HG03108 (cell line): ENCODE data around the gene ZSCAN20.

ENCODE experiments used
- ATAC-seq: cut with Tn5 transposase; IDR thresholded peaks from one replicate; pipeline ENCODE4 v1.9.1; 2021; ENCODE audit warnings: moderate library complexity; ENCODE audit not compliant: unreplicated experiment

ZSCAN20 gene

DNA sequence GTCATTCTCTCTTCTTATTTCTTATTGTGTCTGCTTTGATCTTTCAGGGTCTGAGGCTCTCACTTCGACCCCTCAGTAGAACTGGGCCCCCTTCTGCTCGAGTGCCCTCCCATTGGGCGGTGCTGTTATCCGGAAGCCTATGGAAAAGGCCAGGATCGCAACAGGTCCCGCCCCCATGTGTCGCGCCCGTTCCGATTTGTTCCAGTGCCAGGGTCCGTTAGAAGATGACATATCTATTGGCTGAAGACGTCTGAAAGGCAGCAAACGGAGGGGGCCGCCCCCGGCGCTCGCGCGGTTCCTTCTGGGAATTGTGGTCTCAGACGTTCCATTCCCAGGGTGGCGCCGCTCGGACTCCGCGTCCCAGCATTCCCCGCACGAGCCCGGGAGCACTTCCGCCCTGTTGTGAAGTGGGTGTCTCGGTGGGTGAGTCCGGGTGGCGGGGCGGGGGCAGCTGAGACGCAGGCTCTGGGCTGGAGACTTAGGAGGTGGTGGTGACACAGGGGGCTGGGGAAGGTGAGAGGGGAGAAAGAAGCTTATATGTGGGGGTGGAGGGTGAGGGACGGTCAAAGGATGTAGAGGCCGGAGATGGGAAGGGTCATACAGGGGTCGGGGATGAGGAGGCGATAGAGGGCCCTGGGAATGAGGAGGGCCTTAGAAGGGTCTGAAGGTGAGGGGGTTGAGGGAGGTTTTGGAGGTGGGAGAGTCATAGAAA is at the start of gene ZSCAN20:
Gene ZSCAN20 (plus strand): TSS at position 377 of the 712 bp plus-strand sequence. CDS start 6,644 bp downstream, outside the sequence.
- ATAC-seq = peak; percentile 81

DNA sequence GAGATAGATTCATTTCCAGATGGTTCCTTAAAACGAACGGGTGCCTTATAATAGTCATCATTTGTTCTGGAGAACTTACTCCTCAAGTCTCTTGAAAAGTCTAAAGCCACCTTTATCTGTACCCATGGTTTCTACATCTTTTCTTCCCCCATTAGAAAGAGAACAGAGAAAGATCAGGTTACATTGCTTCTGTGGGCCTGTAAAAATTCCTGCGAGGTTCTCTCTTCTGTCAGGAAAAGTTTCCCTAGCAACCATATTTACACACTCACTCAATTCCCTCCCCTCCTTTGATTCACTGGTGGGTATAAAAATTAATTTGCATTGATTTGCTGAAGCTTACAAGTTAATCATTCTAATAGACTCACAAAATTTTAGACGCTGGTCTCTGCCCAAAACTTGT is 48.2 kb upstream of the ZSCAN20 start:
- ATAC-seq = no peak

DNA sequence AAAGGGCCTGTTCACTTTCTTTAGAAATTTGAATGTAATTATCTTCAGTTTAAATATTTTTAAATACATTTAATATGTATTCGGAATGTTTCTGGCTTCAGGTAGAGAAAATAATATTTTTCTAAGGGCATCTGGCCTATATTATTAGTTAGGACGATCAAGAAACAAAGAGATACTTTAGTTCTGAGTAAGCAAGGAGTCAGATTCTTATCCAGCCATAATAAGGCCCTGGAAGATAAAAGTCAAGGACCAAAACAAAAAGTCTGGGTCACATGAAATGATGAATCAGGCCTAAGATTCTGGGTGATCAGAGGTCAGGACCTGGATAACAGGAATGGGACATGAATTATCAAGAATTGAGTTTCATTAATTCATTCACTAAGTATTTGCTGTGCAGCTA is 47.8 kb upstream of the ZSCAN20 start:
- ATAC-seq = no peak

DNA sequence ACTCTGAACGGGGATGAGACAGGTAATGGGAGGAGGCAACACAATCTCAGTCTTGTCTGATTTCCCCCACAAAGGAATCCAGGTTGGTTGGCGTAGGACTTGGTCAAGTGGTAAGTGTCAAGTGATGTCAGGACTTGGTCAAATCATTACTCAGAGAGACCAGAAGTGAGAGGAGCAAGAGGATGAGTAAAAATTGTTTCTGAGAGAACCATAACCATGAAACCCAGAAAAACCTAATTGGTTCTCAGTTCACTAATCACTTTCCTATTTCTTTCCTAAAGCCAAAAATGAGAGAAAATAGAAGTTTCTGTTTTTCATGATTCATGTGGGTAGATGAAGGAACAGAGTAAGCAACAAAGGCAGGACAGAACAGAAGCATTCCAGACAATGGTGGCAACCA is 46.5 kb upstream of the ZSCAN20 start:
- ATAC-seq = no peak

DNA sequence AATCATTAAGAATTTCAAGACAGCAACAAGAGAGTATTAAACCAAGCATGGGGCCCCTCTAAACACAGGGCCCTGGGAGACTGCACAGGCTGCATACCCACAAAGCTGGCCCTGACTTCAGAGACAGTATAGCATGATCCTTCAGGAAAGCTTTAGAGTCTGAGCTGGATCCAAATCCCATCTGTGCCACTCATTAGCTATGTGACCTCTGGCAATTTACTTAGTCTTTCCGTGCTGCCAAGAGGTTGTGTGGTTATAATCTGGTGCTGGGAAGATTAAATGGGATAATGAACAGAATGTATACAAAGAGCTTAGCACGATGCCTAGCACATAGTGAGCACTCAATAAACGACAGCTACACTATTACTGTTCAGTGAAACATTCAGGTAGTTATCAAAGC is 45.5 kb upstream of the ZSCAN20 start:
- ATAC-seq = no peak

DNA sequence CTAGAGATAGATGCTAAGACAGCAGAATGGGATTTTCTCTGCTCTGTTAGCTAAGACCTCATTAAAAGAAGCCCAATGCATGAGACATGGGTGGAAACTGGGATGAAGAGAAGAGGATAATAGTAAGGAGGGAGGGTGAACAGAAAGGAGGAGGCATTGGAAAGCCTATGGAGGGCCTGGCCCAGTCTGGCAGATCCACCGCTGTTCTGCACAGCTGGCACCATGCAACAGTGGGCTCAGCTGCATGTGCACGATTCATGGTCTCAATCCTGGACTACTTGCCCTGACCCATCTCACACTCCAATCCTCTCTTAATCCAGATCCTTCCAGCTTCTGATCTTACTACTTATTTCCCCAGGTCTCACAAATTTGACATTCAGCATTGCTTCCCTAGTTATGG is 43.8 kb upstream of the ZSCAN20 start:
- ATAC-seq = no peak

DNA sequence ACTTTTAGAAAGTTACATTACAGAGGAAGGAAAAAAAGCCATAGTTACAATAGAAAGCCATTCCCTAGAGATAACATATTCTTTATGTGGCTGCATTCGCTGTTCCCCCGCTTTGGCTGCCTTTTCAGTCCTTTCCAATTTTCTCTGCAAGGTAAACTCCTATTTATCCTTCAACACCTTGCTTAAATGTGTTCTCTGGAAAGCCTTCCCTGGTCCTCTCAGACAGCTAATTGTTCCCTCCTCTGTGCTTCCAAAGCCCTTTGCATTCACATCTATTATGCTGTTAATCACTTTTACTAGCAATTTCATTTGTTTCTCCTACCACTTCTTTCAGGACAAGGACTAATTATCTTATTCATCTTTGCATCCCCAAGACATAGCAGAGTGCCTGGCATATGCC is 43.1 kb upstream of the ZSCAN20 start:
- no peak for ATAC-seq

DNA sequence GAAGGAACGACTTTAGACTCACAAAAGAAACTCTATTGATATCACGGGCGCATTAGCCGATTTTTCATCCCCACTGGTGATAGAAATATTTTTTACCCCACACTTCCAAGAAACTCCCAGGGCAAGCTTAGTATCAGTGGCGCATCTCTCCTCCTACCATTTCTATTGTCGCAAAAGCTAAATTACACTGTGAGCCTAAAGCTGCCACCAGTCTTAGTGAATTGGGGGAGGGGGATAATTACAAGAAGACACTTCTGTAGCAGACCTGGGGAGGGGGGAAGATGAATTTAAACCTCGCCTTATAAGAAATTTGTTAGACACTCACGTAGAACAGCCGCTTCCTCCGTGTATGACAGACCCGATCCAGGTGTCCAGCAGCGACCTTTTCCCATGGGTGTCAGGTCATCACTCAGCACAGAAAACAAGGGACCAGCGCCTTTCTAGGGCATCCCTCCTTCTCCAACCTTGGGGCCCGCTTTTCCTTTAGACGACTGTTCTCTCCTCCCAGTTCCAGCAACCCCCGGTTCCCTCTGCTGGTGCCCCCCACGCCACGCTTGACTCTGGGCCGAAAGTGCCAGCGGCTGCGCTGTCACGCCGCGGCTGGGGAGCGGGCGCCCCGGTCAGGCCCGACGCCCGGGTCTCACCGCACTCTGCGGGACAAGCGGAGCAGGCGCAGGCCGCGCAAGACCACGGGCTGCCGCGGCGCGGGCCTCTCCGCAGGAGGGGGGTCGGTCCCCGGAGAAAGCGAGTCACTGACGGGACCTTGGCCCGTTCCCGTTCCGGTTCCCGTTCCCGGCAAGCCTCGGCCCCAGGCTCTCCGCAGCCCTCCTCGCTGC is 42.4 kb upstream of the ZSCAN20 start:
- peak; percentile 7 for ATAC-seq

DNA sequence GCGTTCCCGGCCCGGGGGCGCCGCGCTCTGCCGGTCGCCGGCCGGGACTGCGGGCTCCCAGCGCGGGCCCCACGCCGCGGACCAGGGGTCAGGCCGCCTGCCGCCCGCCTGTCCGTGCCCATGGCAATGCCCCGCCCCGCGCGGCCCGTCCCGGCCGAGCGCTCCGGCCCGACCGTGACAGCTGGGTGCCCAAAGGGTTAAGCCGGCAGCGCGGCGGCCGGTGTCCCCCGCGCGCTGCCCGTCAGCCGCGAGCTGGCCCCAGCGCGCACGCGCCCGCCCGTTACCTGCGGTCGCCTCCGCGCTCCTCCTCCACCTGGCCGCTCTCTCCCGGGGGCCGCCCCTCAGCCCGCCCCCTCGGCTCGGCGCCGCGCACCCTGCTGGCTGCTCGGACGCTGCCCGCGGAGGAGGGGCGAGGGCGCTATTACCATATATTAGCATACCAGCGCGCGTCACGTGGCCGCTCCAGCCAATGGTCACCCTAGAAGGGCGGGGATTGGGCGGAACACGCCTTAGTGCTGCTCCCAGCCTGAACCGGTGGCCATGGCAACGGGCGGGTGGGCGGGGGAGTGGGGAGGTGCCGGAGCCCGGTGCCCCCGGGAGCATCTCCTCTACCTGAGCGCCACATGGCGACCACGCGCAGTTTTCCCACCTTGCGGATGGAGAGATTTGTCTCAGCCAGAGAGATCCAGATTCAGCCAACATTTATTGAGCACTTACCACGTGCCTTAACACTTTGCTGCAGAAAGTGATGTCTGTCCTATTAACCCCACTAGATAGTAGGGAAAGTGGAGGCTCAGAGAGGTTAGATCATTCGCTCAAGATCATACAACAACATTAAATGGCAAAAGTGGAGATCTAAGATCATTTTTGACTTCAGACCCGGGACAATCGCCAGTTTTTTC is 41.5 kb upstream of the ZSCAN20 start, which contains the start of gene PHC2:
Gene PHC2 (minus strand): TSS at position 404 of the 902 bp plus-strand sequence. CDS start 55,556 bp downstream, outside the sequence.
- ATAC-seq = peak; percentile 90

DNA sequence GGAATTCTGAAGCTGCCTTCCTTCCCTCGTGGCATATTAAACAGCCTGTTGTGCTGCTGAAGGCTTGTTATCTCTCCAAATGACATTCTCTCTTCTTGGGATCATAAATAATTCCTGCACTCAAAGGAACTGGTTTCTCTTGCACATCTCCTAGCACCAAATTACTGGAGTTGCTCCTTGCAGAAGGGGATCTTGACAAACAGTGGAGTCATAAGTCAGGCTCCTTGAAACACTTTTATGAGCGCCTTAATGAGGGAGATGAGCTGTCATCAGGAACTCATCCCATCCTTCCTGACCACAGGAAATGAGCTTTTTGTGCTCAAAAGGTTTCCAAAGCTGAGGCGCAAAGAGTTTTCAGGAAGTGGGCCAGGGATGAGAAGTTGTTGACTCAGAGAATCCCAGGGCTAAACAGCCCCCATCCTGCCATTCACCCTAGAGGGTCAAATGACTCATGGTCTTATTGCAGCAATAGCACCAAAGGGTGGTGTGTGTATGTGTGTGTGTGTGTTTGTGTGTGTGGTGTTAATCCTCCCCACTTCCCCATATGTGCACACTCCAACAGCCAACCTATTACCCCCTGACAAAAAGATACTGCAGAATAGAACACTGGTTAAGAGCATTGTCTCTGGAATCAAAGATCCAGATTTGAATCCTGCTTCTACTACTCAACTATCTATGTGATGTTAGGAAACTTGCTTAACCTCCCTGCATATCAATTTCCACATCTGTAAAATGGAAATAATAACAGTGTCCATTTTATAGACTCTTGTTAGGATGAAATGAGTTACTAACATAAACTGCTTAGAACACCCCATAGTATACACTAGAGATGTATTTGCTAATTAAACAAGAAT is 38.7 kb upstream of the ZSCAN20 start:
- no peak for ATAC-seq

DNA sequence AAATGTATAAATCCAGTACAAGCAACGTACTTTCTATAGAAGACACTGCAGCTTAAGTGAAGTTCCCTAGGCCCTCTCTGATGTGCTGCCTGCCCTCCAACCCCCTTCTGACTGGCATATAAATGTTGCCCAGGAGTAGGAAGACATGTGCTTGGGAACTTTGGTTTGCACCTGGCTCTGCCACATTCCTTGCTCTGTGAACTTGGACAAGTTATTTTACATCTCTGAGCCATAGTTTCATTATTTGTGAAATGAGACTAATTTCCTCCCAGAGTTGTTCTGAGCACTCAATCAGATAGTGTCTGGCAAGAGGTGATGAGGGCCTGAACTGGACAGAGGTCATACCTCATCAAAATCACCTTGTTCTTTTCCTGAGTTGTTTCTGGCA is 38.1 kb upstream of the ZSCAN20 start:
- ATAC-seq = no peak

DNA sequence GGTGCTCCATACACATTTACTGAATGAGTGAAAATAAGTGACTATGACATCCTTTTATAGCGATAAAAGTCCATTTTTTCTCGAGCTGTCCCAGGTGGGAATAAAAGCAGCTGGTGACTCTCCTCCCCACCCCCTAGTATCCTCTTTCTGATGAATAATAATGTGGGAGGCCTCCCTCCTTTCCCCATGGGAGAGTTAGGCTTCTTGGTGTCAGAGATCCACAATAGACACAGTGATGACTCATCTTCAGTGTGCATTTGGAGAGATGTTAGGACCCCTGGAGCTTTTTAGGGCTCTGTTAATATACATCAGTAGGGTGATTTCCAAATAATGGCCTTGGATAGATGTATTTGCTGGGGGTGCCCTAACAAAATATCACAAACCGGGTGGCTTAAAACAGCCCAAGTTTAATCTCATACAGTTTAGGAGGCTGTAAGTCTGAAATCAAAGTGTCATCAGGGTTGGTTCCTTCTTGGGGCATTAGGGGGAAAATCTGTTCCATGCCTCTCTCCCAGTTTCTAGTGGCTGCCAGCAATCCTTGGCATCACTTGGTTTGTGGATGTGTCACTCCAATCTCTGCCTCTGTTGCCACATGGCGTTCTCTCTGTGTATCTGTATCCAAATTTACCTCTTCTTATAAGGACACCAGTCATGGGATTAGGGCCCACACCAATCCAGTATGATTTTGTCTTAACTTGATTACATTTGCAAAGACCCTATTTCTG is 37.2 kb upstream of the ZSCAN20 start:
- no peak for ATAC-seq

DNA sequence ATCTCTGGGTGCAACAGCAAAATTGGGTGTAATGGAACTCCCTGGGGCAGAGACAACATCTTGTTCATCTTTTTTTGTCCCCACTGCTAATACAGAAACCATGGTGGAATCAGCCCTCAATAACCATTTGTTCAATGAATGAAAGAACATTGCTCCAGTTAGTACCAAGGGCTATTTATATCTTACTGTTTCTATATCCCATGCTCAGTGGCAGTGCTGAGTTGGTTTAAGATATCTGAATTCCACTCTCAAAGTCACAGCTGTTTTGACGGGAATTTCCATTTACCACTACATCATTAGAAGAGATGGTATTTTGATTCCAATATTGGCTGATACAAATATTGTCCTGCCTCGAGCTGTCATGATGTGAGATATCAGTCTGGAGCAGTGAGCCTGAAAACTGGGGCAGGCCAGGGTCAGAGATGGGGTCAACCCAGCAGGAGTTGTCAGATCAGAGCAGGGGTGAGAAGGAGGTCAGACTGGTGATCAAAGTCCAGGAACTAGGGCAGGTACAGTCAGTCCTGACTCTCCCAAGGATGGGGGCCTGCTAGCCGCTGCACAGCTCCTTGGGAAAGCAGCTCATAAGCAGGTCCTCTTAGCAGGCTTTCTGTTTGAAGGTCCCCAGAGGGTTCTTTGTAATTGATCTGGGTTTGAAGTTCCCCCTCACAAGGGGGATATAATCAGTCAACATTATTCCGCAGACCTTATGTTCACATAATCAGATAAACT is 35.7 kb upstream of the ZSCAN20 start:
- ATAC-seq = no peak

DNA sequence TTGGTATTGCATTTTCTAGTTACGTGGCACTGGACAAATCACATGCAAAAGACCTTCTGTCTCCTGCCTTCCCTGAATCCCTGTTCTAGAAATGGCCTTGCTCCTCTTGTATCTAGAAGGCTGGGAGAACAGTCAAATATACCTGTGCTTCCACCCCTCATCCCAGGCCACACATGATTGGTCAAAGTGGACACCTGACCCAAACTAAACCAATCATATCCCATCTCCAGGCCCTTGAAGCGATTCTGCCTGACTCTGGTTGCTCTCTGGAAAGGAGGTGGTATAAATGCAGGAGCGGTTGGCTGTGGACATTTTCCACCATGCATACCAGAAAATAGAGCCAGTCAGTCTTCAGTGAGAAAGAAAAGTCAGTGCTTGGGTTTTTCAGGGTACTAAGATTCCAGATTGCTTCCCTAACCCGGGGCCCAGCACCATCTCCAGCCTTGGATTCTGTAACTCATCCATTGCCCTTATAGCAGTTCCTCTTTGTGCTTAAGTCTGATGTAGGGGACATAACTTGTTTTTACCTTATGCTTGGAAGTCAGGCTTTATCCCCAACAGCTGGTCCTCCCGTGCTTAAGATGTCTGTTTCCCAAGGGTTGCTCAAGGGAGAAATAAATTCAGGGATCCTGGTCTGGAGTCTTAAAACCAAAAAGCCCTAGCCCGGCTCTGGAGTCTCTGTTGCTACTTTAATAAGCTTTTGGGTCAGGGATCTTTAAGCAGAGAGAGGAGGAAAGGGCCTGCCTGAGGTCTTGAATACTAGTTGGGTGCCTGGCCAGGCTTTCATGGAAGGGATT is 33.9 kb upstream of the ZSCAN20 start:
- ATAC-seq = no peak

DNA sequence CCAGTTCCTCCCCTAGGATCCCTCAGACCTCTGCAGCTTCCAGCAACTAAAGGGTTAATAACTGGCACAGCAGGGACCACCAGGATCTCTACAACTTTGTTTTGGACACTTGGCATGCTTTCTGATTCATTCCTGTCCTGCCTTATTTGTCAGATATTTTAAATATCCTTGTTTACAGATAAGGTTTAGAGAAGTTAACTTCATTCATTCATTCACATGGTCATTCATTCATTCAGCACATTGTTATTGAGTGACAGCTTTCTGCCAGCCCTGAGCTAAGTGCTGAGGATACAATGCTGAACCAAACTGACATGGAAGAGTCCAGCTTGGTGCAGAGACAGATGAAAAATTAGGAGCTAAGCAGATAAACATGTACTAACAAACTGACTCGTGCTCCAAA is 32.8 kb upstream of the ZSCAN20 start:
- no peak for ATAC-seq

DNA sequence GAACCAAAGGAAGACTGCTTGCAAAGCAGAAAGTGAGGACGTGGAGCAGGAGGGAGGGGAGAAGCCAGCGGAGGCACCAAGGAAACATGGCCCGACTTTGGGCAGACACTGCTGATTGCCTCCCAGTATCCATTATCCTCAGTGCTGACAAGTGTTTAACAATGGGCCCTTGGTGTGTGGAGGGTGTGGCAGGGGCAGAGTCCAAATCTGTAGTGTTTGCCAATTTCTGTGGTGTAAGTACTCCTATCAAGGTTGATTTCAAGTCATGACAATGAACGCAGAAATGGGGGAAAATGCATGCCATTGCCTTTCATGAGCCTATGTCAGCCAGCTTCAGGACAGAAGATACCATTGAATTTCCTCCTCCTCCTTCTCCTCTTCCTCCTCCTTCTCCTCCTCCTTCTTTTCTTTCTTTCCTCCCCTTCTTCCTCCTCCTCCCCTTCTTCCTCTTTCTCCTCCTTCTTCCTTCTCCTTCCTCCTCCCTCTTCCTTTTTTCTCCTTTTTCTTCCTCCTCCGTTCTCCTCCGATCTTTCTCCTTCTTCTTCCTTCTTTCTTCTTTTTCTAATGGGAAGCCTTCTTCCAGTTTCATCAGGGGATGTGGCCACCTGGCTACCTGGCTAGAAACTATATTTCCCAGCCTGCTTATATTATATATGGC is 31.2 kb upstream of the ZSCAN20 start:
- ATAC-seq = no peak

DNA sequence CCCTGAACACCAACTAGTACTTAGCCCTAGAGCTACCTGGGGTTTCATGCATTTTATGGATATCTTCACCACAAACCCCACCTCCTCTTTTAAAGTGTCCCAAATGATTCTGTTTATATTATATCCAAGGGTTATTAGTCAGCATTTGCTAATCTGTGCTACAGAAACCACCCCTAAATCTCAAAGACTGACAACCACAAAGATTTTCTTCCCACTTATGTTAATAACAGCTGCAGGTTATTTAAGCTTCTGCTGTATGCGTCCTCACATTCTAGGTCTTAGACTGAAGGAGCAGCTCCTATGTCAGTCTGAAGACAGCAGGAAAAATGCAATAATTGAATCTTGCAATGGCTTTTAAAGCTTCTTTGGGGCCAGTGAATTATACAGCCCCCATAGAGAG is 30.3 kb upstream of the ZSCAN20 start:
- ATAC-seq = no peak
